ENCODE results near the gene CMIP.
"Not testable (repeated sequence)": the region's sequence is repeated elsewhere in the genome, so short reads cannot be mapped to it uniquely, and the experiment has no call there.

Gene CMIP

DNA sequence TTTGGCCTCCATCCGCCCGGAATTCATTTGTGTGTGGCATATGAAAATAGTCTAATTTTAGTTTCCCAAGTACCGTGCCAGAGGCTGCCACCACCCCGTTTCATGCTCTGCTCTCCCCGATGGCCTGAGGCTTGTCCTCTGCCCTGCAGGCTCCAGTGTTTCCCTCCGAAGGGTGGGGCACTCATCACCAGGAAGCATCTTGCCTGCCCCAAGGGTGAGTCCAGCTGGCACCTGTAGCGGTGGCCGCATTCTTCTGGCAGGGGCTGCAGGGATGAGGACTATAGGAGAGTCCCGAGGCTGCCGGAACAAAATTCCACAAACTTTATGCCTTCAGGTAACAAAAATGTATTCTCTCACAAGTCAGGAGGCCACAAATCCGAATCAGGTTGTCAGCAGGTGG, 23.1 kb upstream of the CMIP start:
- no peak for DNase-seq

DNA sequence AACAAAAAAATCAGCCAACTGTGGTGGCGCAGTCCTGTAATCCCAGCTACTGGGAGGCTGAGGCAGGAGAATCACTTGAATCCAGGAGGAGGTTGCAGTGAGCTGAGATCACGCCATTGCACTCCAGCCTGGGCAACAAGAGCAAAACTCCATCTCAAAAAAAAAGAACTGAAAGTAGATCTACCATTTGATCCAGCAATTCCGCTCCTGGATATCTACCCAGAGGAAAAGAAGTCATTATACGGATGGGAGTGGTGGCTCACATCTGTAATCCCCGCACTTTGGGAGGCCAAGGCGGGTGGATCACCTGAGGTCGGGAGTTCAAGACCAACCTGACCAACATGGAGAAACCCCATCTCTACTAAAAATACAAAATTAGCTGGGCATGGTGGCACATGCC, 22.5 kb upstream of the CMIP start:
- not testable (repeated sequence) for DNase-seq

DNA sequence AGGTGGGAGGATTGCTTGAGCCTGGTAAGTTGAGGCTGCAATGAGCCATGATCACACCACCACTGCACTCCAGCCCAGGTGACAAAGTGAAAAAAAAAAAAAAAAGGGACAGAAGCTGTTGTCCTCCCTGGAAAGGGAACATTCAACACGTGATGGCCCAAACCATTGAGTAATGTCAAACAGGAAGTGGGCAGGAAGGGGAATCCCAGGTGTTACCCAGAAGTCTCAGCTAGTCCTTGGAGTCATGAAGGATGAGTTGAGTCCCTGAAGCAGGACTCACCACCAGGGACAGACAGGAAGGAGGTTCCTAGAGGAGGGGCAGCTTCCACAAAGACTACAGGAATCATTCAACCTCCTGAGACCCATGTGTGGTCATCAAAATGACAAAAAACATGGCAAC, 19.8 kb upstream of the CMIP start:
- no peak for DNase-seq

DNA sequence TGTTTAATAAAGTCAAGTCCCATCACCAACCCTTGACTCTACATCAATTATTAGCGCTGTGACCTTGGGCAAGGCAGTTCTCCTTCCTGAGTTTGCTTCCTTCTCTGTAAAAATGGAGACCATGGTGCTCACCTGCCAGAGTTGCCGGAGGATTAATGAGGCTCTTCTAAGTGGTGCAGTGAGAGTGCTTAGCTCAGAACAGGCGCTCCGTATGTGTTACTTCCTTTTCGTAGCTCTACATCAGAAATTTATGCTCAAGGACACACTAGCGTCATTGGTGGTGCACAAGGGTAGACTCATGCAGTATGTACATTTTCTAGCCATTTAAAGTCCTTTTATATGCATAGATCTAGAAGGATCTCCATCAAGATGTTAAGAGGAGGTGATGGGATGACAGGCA, 17.4 kb upstream of the CMIP start:
- no peak for DNase-seq

GRCh38 chr16:81429045-81429521, 15.5 kb upstream of the CMIP start:
- DNase-seq = peak; percentile 41

DNA sequence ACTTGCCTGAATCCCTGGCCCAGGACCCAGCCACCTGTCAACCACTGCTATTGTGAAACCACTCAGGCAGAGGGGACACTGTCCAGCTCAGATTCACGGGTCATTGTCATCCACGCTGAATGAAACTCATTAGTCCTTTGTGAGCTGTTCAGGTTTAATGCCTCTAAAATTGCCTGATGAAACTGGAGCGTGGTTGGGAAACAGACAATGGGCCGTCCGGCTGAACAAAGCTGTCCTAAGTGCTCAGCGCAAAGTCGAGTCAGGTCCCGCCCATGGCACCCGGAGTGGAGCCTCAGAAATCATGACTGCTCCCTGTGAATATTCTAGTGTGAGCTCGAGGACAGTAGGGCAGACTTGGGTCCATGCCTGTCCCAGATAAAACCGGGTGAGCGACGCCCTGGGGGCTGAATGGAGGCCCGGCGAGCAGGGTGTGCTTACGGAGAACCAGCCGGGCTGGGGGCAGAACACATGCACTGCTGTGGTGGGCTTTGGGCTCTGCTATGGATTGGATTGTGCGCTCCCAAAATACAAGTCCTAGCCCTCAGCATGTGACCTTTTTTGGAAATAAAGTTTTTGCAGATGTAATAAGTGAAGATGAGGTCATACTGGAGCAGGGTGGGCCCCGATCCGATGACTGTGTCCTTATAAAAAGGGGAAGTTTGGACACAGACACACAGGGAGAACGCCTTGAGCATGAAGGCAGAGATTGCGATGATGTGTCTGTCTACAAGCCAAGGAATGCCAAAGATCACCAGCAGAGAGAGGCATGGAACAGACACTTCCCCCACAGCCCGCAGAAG, 12.9 kb upstream of the CMIP start:
- DNase-seq = peak; percentile 77

GRCh38 chr16:81432937-81433557, 11.6 kb upstream of the CMIP start:
- DNase-seq = no peak

DNA sequence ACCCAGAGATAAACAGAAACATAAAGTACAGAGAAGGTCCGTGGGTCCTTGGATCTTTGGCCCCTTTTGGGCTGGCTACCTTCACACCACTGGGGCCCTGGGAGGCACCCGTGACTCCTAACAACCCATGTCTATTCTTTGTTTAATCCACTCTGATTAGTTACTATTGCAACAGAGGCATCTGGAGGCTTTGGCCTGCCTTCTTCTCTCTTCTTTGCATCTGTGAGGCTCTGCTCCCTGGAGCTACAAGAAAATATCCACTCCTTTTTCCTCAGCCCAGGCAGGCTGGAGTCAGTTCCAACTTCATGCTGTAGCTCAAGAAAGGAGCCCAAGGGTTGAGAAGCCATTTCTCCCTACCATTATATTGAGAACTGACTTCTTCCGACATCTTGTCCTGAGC, 9.5 kb upstream of the CMIP start:
- DNase-seq = no peak

- no peak for DNase-seq
Observed at GRCh38 chr16:81435567-81435966, 9.0 kb upstream of the CMIP start.

- no peak for DNase-seq
Observed at GRCh38 chr16:81436386-81436785, 8.2 kb upstream of the CMIP start.

DNA sequence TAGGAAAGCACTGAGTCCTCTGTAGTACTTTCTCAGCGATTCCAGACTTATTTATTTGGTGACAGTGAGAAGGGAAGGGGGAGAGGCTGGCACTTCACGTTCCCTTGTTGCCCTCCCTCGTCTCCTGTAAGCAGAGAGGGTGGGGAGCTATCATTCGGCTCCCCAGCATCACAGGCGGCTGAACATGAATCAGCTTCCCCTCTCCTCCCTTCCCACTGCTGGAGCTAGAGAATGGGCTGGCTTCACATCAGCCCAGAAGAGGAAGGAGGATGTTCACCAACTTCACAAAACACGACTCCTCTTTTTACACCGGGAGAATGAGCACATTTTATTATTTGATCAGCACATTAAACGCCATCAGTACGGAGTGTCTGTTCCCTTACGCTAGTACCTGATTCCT, 6.7 kb upstream of the CMIP start:
- DNase-seq = no peak

GRCh38 chr16:81440888-81441761, 3.5 kb upstream of the CMIP start:
- DNase-seq = no peak

DNA sequence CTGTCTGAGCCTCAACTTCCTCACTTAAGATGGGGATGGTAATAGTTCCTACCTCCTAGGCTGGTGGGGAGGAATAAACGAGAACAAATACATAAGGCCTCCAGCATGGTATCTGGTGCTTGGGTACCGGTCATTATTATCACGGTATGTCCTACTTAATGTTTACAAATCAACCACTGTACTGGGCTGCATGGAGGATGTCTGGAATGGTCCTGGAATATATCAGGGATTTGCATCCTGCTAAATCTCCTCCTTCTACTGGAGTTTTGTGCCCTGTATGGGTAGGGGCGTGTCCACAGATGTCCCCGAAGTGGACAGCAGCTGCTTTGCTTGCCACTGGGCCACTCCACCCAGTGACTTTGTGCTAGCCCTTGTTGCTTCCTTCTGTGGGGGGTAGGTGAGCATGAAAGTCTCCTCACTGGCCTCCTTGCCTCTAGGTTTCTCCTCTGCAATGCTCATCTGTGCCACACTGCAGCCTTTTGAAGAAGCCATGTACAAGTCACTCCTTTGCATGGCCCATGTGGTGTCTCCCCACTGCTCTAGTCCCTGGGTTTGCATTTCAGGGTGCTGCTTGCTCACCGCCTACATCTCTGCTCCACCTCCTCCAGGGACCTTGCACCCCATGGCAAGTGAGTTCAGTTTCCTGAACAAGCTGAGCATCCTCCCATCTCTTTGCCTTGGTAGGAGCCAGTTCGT, 2.2 kb upstream of the CMIP start:
- DNase-seq = no peak

- DNase-seq = no peak
Observed at GRCh38 chr16:81442916-81443687, 1.5 kb upstream of the CMIP start.

DNA sequence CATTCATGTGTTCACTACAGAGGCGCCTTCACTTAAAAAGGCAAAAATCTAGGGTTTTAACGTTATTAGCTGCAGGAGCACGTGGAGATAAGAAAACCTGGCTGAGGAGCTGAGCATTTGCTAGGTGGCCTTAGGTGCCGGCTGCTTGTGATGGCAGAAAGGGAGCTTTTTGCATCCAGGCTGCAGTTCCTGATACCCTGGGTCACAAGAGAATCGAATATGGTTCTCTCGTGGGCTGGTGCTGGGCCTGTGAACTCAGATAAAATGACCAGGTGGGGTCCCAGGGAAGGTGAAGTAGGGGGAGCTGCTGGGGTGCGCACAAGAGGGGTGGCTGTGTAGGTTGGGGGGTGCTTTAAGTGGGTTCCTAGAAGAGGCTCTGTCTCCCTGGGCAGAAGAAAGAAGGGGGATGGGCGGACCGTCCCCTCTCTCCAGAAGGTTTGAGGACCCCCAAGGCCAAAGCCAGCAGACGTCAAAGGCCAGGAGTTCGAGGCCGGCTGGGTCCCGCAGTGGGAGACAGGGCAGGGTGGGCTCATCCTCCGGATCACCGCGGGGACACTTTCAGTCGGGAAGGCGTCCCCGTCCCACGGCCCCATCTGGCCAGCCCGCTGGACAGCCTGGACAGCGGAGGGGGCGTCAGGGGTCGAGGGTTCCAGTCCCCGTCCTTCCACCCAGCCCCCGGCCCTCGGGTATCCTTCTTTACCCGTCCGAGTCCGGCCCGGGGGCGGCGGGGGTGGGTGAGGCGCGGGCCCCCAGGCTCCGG, 740 bp upstream of the CMIP start:
- DNase-seq = no peak

DNA sequence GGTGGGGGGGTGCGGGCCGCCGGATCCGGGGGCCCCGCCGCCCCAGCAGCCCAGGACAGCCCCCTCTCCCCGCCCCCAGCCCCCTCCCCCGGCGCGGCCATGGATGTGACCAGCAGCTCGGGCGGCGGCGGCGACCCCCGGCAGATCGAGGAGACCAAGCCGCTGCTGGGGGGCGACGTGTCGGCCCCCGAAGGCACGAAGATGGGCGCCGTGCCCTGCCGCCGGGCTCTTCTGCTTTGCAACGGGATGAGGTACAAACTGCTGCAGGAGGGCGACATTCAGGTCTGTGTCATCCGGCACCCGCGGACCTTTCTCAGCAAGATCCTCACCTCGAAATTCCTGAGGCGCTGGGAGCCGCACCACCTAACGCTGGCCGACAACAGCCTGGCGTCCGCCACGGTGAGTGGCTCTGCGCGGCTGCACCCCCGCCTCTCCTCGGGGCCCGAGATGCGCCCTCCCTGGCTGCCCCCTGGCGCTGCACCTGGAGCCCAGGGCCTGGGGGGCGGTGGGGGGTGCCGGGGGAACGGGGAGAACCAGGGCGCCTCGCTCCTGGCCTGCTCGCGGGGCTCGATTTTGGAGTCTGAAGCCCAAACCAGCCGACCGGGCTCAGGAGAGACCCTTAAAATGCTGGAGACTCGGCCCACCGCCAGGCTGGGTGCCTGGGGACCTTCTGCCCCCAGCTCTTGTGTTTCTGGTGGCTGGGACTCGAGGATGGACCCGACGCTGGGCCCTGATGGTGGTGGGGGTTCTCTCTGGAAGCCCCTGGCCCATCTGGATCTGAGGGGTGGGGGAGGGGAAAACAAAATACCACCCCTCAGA, 744 bp downstream of the CMIP start:
- no peak for DNase-seq

GRCh38 chr16:81445966-81446906, 1.6 kb downstream of the CMIP start:
- DNase-seq = peak; percentile 50

- DNase-seq = no peak
Observed at GRCh38 chr16:81446907-81447268, 2.3 kb downstream of the CMIP start.

DNA sequence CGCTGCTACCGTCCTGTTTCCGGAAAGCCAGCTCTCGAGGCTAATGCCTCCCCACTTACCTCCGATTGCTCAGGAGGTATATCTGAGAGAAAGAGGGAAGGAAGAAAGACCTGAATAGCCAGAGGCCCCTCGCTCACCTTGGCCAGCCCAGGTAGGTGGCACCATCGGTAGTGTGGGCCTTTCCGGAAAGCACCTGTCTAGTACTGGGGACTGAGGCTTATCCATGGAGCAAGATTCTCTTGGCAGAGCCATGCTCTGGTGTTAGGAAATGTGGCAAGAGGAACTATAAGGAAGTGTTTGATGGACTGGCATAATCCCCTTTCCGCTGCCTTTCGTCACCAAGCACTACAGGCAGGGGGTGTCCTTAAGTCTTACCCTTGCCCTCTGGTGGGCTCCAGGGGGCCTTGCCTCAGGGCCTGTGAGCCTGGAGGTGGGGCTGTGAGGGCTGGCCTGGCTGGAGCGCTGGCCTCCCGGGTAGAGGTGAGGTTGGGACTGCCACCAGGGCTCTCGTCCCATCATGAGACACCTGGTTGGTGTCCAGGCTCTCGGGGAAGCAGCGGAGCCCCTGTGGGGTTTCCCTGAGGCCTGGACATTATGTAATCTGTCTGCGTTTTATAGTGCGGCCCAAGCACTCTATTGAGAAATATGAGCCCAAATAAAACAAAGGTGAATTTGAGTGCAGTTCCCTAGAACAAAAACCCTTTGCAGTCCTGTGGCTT, 2.9 kb downstream of the CMIP start:
- no peak for DNase-seq
